ENCODE measurements around the gene GOT2.
A peak's percentile ranks its signal among the peaks of the same experiment; 100 is the strongest.
"Not testable (repeated sequence)": the region's sequence is repeated elsewhere in the genome, so short reads cannot be mapped to it uniquely, and the experiment has no call there.

The GOT2 gene

DNA sequence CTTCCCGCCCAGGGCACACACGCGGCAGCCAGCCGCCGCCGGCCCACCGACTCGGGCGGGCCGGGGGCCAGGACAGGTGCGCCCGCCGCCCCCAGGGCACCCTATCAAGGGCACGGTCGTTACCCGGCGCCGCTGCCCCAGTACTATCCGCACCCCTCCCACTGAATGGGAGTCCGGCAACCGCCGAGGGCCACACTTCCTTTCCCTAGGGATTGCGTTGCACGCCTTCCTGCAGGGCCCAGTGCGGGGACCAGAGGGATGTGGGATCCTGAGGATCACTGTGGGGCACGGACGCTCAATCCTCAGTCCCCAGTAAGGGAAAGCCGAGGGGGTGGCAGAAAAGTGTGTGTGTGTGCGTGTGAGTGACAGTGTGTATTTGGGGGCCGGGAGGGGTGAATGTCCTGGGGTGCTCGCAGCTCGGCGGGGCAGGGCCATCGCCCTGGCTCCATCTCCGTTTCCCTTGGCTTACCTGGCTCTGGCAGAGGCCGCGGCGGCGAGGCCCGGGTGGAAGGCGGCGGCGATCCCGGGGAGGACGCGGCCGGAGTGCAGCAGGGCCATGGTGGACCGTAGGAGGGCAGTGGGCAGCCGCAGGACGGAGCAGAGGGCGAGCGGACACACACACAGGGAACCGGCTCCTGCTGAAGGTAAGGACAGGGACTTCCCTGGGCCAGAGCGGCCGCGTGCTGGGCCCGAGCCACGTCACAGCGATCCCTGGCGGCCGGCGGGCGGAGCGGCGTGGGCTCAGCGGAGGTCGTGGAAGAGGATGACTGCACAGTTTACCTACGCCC, at the start of gene GOT2:
Gene GOT2, minus strand, starts transcription at position 646 of the 788 bp plus-strand sequence. Its CDS starts 88 bp downstream, at position 558.
- peak within 1 kb of the TSS; percentile 82 for H3K4me3 ChIP-seq (ENCODE audit: low read length)
- TF ChIP-seq, protein P1, sequence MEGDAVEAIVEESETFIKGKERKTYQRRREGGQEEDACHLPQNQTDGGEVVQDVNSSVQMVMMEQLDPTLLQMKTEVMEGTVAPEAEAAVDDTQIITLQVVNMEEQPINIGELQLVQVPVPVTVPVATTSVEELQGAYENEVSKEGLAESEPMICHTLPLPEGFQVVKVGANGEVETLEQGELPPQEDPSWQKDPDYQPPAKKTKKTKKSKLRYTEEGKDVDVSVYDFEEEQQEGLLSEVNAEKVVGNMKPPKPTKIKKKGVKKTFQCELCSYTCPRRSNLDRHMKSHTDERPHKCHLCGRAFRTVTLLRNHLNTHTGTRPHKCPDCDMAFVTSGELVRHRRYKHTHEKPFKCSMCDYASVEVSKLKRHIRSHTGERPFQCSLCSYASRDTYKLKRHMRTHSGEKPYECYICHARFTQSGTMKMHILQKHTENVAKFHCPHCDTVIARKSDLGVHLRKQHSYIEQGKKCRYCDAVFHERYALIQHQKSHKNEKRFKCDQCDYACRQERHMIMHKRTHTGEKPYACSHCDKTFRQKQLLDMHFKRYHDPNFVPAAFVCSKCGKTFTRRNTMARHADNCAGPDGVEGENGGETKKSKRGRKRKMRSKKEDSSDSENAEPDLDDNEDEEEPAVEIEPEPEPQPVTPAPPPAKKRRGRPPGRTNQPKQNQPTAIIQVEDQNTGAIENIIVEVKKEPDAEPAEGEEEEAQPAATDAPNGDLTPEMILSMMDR (IDR thresholded peaks at IDR 0.05; ENCODE audit: insufficient read depth, low read depth, low read length, missing control alignments), result peak; percentile 63
- DNase-seq (ENCODE audit: low read depth), result peak; percentile 91

GRCh38 chr16:58779291-58779690, 45.2 kb upstream of the GOT2 start:
- H3K4me3 ChIP-seq (ENCODE audit: low read length); DNase-seq (ENCODE audit: low read depth): not testable (repeated sequence)

DNA sequence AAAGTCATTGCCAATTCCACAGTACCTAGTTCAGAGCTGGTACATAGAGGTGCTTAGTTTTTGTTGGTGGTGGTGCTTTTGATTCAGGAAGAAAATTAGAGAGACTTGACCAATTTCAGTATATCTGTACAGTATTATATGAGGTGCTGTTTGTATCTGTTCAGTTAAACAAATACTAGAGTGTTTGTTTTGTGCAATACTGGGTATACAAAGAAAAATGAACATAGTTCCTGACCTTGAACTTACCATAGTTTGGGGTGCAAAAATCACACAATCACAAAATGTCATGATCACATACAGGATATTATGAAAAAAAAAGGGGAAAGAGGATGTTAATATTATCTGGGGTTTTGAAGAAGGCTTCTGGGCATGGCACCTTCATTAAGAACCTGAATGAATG, 39.8 kb upstream of the GOT2 start:
- no peak for DNase-seq (ENCODE audit: low read depth)
- H3K4me3 ChIP-seq (ENCODE audit: low read length), result no peak overlapping the region
- TF ChIP-seq, protein P1 (IDR thresholded peaks at IDR 0.05; ENCODE audit: insufficient read depth, low read depth, low read length, missing control alignments), result no peak

- DNase-seq (ENCODE audit: low read depth), result no peak
- TF ChIP-seq, protein P1 (IDR thresholded peaks at IDR 0.05; ENCODE audit: insufficient read depth, low read depth, low read length, missing control alignments), result no peak
- H3K4me3 ChIP-seq (ENCODE audit: low read length), result no peak overlapping the region
Measured at GRCh38 chr16:58768145-58768544, 34.0 kb upstream of the GOT2 start.

GRCh38 chr16:58767581-58767980, 33.5 kb upstream of the GOT2 start:
- no peak for DNase-seq (ENCODE audit: low read depth)
- no peak overlapping the region for H3K4me3 ChIP-seq (ENCODE audit: low read length)
- TF ChIP-seq, protein P1 (IDR thresholded peaks at IDR 0.05; ENCODE audit: insufficient read depth, low read depth, low read length, missing control alignments), result no peak

GRCh38 chr16:58756650-58757332, 22.7 kb upstream of the GOT2 start:
- no peak for DNase-seq (ENCODE audit: low read depth)
- TF ChIP-seq, protein P1 (IDR thresholded peaks at IDR 0.05; ENCODE audit: insufficient read depth, low read depth, low read length, missing control alignments), result no peak
- H3K4me3 ChIP-seq (ENCODE audit: low read length), result no peak overlapping the region

DNA sequence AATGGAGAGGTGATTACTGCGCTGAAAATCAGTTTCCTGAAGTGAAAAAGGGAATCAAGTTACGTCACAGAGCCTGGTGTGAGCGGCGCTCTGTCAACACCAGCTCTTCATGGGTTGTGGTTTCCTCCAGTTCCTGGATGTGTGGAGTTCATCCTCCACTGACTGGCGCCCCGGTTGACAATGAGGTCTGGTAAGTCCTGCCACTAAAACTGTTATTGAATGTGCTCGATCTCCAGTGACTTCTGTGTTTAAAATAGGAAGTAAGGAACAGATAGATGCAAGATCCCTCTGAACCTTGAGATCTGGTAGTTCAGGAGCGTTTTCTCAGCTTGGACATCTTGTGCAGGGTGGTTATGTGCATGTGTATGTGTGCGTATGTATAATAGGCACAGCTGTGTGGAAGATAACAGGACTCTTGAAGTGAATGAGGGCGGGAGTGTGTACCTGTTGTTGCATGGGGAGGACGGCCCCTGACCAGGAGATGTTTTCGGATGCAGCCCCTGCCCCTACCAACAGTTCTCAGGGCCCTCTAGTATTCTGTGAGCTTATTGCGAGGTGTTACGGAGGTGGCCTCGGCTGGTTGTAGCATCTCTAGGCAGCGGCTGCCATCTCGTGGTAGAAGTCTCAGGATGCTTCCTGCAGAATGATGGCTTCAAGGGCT, 22.0 kb upstream of the GOT2 start:
- H3K4me3 ChIP-seq (ENCODE audit: low read length), result no peak overlapping the region
- peak; percentile 85 for DNase-seq (ENCODE audit: low read depth)
- TF ChIP-seq, protein P1 (IDR thresholded peaks at IDR 0.05; ENCODE audit: insufficient read depth, low read depth, low read length, missing control alignments), result peak; percentile 89

All from epithelial cell of esophagus (primary cell).